ENCODE data around the gene POLE2. TPM values are rescaled to one million over a fixed set of nuclear protein-coding genes. Genes with fewer than 3 reads are reported as not detected.
"Not testable (repeated sequence)": the region's sequence is repeated elsewhere in the genome, so short reads cannot be mapped to it uniquely, and the experiment has no call there.

POLE2 gene
- 25.5 TPM for total RNA-seq
- polyA plus RNA-seq, result 3.2 TPM

- H3K27ac ChIP-seq (ENCODE audit: low read depth), result peak within 1 kb of the TSS; percentile 44
- peak within 1 kb of the TSS; percentile 69 for H3K4me3 ChIP-seq (ENCODE audit: low read depth, low read length)
- 4% methylated on average over 67 of the region's 67 CpGs for WGBS
- DNase-seq (ENCODE audit: extremely low spot score), result peak; percentile 37
- no peaks in the 10 kb centered on the region for H3K4me1 ChIP-seq (ENCODE audit: insufficient read depth)
- no peaks in the 10 kb centered on the region for H3K36me3 ChIP-seq (ENCODE audit: insufficient read depth)
Measured at GRCh38 chr14:49687942-49688700, at the start of gene POLE2. Gene POLE2, minus strand, starts transcription at chr14:49688214. Its CDS starts 11 bp downstream, at chr14:49688203.

GRCh38 chr14:49735669-49736068 lies 47.7 kb upstream of the POLE2 start:
- WGBS, result 97% methylated on average over 4 of the region's 4 CpGs
- not testable (repeated sequence) for H3K27ac ChIP-seq (ENCODE audit: low read depth); H3K4me3 ChIP-seq (ENCODE audit: low read depth, low read length); H3K4me1 ChIP-seq (ENCODE audit: insufficient read depth); DNase-seq (ENCODE audit: extremely low spot score); H3K36me3 ChIP-seq (ENCODE audit: insufficient read depth)

GRCh38 chr14:49733836-49734235 lies 45.8 kb upstream of the POLE2 start:
- no peak for DNase-seq (ENCODE audit: extremely low spot score)
- Histone ChIP-seq H3K4me1 (ENCODE audit: insufficient read depth) (no peaks in the 10 kb centered on the region), H3K36me3 (ENCODE audit: insufficient read depth) (peaks cover 2% of the 10 kb centered on the region), H3K27ac (ENCODE audit: low read depth) (no peak overlapping the region), H3K4me3 (ENCODE audit: low read depth, low read length) (no peak overlapping the region)

GRCh38 chr14:49732896-49733295 lies 44.9 kb upstream of the POLE2 start:
- 89% methylated on average over 3 of the region's 3 CpGs for WGBS
- H3K4me1 ChIP-seq (ENCODE audit: insufficient read depth), result no peaks in the 10 kb centered on the region
- H3K4me3 ChIP-seq (ENCODE audit: low read depth, low read length), result no peak overlapping the region
- no peak for DNase-seq (ENCODE audit: extremely low spot score)
- H3K27ac ChIP-seq (ENCODE audit: low read depth), result no peak overlapping the region
- peaks cover 2% of the 10 kb centered on the region for H3K36me3 ChIP-seq (ENCODE audit: insufficient read depth)

- no peak overlapping the region for H3K4me3 ChIP-seq (ENCODE audit: low read depth, low read length)
- 94% methylated on average over 5 of the region's 5 CpGs for WGBS
- peaks cover 1% of the 10 kb centered on the region for H3K36me3 ChIP-seq (ENCODE audit: insufficient read depth)
- no peaks in the 10 kb centered on the region for H3K4me1 ChIP-seq (ENCODE audit: insufficient read depth)
- no peak for DNase-seq (ENCODE audit: extremely low spot score)
- H3K27ac ChIP-seq (ENCODE audit: low read depth), result no peak overlapping the region
Measured at GRCh38 chr14:49727171-49727570, 39.2 kb upstream of the POLE2 start.

- H3K36me3 ChIP-seq (ENCODE audit: insufficient read depth); H3K4me1 ChIP-seq (ENCODE audit: insufficient read depth); H3K4me3 ChIP-seq (ENCODE audit: low read depth, low read length); H3K27ac ChIP-seq (ENCODE audit: low read depth); DNase-seq (ENCODE audit: extremely low spot score): not testable (repeated sequence)
- 87% methylated on average over 9 of the region's 9 CpGs for WGBS
Measured at GRCh38 chr14:49721733-49722435, 33.9 kb upstream of the POLE2 start.

GRCh38 chr14:49720744-49721143 lies 32.7 kb upstream of the POLE2 start:
- Histone ChIP-seq H3K4me3 (ENCODE audit: low read depth, low read length) (no peak overlapping the region), H3K4me1 (ENCODE audit: insufficient read depth) (no peaks in the 10 kb centered on the region), H3K36me3 (ENCODE audit: insufficient read depth) (peaks cover 6% of the 10 kb centered on the region), H3K27ac (ENCODE audit: low read depth) (no peak overlapping the region)
- DNase-seq (ENCODE audit: extremely low spot score), result no peak

GRCh38 chr14:49710993-49711392 lies 23.0 kb upstream of the POLE2 start:
- WGBS, result 97% methylated on average over 11 of the region's 11 CpGs
- H3K36me3 ChIP-seq (ENCODE audit: insufficient read depth); H3K4me1 ChIP-seq (ENCODE audit: insufficient read depth); H3K27ac ChIP-seq (ENCODE audit: low read depth); DNase-seq (ENCODE audit: extremely low spot score); H3K4me3 ChIP-seq (ENCODE audit: low read depth, low read length): not testable (repeated sequence)

GRCh38 chr14:49704471-49704870 lies 16.5 kb upstream of the POLE2 start:
- not testable (repeated sequence) for H3K4me3 ChIP-seq (ENCODE audit: low read depth, low read length); H3K27ac ChIP-seq (ENCODE audit: low read depth); H3K4me1 ChIP-seq (ENCODE audit: insufficient read depth); DNase-seq (ENCODE audit: extremely low spot score); H3K36me3 ChIP-seq (ENCODE audit: insufficient read depth)
- 89% methylated on average over 4 of the region's 4 CpGs for WGBS

- WGBS, result 60% methylated on average over 3 of the region's 3 CpGs
- Histone ChIP-seq H3K4me3 (ENCODE audit: low read depth, low read length) (no peak overlapping the region), H3K27ac (ENCODE audit: low read depth) (no peak overlapping the region), H3K4me1 (ENCODE audit: insufficient read depth) (no peaks in the 10 kb centered on the region), H3K36me3 (ENCODE audit: insufficient read depth) (no peaks in the 10 kb centered on the region)
- DNase-seq (ENCODE audit: extremely low spot score), result no peak
Measured at GRCh38 chr14:49703965-49704364, 16.0 kb upstream of the POLE2 start.

GRCh38 chr14:49702725-49703124 lies 14.7 kb upstream of the POLE2 start:
- WGBS, result 82% methylated on average over 4 of the region's 4 CpGs
- no peak for DNase-seq (ENCODE audit: extremely low spot score)
- Histone ChIP-seq H3K27ac (ENCODE audit: low read depth) (no peak overlapping the region), H3K4me1 (ENCODE audit: insufficient read depth) (no peaks in the 10 kb centered on the region), H3K4me3 (ENCODE audit: low read depth, low read length) (no peak overlapping the region), H3K36me3 (ENCODE audit: insufficient read depth) (no peaks in the 10 kb centered on the region)

GRCh38 chr14:49693735-49694124 lies 5.7 kb upstream of the POLE2 start:
- H3K27ac ChIP-seq (ENCODE audit: low read depth); H3K36me3 ChIP-seq (ENCODE audit: insufficient read depth); DNase-seq (ENCODE audit: extremely low spot score); H3K4me1 ChIP-seq (ENCODE audit: insufficient read depth): not testable (repeated sequence)
- WGBS, result 10% methylated on average over 13 of the region's 13 CpGs
- peak overlapping the region; percentile 89 for H3K4me3 ChIP-seq (ENCODE audit: low read depth, low read length)

GRCh38 chr14:49692811-49693734 lies 5.1 kb upstream of the POLE2 start, which contains the start of gene KLHDC1:
Gene KLHDC1, plus strand, starts transcription at chr14:49693120. Its CDS starts 75 bp downstream, at chr14:49693195.
- WGBS, result under 1% methylated on average over 88 of the region's 88 CpGs
- H3K4me1 ChIP-seq (ENCODE audit: insufficient read depth), result no peaks in the 10 kb centered on the region
- H3K36me3 ChIP-seq (ENCODE audit: insufficient read depth), result no peaks in the 10 kb centered on the region
- peak within 1 kb of the TSS; percentile 97 for H3K27ac ChIP-seq (ENCODE audit: low read depth)
- peak; percentile 58 for DNase-seq (ENCODE audit: extremely low spot score)
- peak within 1 kb of the TSS; percentile 89 for H3K4me3 ChIP-seq (ENCODE audit: low read depth, low read length)
